ENCODE data around the gene SLC5A9.

SLC5A9 gene

GRCh38 chr1:48227165-48228013 lies 4.9 kb downstream of the SLC5A9 start:
- no peak for DNase-seq (ENCODE audit: insufficient read length)
- FAIRE-seq: peak; percentile 57
- TF ChIP-seq POLR2AphosphoS5 (IDR thresholded peaks at IDR 0.05; ENCODE audit: low read depth, low read length) (no peak), TAF1 (IDR thresholded peaks at IDR 0.05; ENCODE audit: borderline replicate concordance, low read depth, low read length) (no peak), POLR2A (IDR thresholded peaks at IDR 0.05; ENCODE audit: low read depth, low read length) (no peak)

DNA sequence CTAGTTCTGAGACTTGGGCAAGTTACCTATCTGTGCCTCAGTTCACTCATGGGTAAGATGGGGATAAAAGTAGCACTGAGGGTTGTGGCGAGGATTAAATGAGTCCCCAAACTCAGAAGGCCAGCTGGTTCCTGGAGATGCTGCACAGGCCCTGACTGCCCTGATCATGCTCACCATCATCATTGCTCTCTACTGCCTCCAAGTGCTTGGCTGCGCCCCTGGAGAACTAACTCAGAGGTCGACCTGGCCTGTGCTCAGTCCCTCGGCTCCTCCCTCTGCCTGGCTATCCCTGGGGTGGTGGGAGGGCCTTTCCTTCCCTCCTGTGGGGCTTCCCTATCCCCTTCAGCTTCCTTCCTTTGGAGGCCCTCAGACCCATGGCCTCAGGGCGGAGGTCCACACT lies 5.6 kb downstream of the SLC5A9 start:
- DNase-seq (ENCODE audit: insufficient read length): no peak
- TF ChIP-seq TAF1 (IDR thresholded peaks at IDR 0.05; ENCODE audit: borderline replicate concordance, low read depth, low read length) (no peak), POLR2A (IDR thresholded peaks at IDR 0.05; ENCODE audit: low read depth, low read length) (no peak), POLR2AphosphoS5 (IDR thresholded peaks at IDR 0.05; ENCODE audit: low read depth, low read length) (no peak)
- no peak for FAIRE-seq

DNA sequence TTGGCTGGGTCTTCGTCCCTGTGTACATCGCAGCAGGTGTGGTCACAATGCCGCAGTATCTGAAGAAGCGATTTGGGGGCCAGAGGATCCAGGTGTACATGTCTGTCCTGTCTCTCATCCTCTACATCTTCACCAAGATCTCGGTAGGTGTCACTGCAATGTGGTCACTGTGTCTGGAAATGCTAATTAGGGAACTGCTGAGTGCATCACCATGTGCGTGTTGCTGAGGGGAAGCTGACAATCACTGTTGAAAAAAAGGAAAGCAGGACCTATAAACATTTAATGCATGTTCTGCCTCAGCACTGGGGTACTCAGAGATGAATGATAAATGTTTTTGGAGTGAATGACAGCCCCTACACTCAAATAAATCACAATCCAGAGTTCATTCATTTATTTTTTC lies 6.8 kb downstream of the SLC5A9 start:
- FAIRE-seq (no peak), DNase-seq (ENCODE audit: insufficient read length) (no peak)
- TF ChIP-seq POLR2A (IDR thresholded peaks at IDR 0.05; ENCODE audit: low read depth, low read length) (no peak), TAF1 (IDR thresholded peaks at IDR 0.05; ENCODE audit: borderline replicate concordance, low read depth, low read length) (no peak), POLR2AphosphoS5 (IDR thresholded peaks at IDR 0.05; ENCODE audit: low read depth, low read length) (no peak)

GRCh38 chr1:48230236-48230635 lies 7.7 kb downstream of the SLC5A9 start:
- TF ChIP-seq TAF1 (IDR thresholded peaks at IDR 0.05; ENCODE audit: borderline replicate concordance, low read depth, low read length): no peak
- TF ChIP-seq POLR2AphosphoS5 (IDR thresholded peaks at IDR 0.05; ENCODE audit: low read depth, low read length): no peak
- no peak for TF ChIP-seq POLR2A (IDR thresholded peaks at IDR 0.05; ENCODE audit: low read depth, low read length)
- FAIRE-seq (no peak), DNase-seq (ENCODE audit: insufficient read length) (no peak)

GRCh38 chr1:48232722-48233121 lies 10.2 kb downstream of the SLC5A9 start:
- no peak for DNase-seq (ENCODE audit: insufficient read length)
- TF ChIP-seq TAF1 (IDR thresholded peaks at IDR 0.05; ENCODE audit: borderline replicate concordance, low read depth, low read length) (no peak), POLR2A (IDR thresholded peaks at IDR 0.05; ENCODE audit: low read depth, low read length) (no peak), POLR2AphosphoS5 (IDR thresholded peaks at IDR 0.05; ENCODE audit: low read depth, low read length) (no peak)
- no peak for FAIRE-seq

DNA sequence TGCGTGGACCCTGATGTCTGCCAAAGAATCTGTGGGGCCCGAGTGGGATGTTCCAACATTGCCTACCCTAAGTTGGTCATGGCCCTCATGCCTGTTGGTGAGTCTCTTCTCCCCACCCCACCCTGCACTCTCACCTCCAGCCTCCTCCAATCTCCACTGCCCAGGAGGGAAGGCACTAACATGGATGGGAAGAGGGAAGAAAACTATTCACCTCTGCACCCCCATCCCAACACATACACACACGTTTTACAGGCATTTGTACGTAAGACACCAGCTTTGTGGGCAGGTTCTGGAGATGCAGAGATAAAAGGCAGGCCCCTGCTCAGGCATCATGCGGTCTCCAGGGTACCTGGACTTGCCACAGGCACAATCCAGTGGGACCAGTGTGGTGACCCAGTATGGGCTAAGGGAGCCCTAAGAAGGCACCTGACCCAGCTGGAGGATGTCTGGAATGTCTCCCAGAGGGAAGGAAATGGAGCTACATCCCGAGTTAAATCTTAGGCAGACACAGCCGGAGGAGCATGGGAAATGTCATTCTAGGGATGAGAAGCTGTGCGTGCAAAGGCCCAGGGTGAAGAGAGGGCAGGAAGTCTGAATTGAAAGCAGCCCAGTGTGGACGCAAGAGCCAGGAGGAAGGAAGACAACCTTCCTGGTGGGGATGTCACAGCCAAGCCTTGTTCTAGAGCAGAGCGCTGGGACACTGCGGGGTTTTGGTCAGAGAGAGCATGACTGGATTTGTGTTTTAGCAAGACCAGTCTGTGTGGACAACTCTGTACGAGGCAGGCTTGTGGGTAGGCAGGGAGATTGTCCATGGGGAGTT lies 11.4 kb downstream of the SLC5A9 start:
- TF ChIP-seq TAF1 (IDR thresholded peaks at IDR 0.05; ENCODE audit: borderline replicate concordance, low read depth, low read length) (no peak), POLR2AphosphoS5 (IDR thresholded peaks at IDR 0.05; ENCODE audit: low read depth, low read length) (no peak), POLR2A (IDR thresholded peaks at IDR 0.05; ENCODE audit: low read depth, low read length) (no peak)
- no peak for FAIRE-seq
- no peak for DNase-seq (ENCODE audit: insufficient read length)

DNA sequence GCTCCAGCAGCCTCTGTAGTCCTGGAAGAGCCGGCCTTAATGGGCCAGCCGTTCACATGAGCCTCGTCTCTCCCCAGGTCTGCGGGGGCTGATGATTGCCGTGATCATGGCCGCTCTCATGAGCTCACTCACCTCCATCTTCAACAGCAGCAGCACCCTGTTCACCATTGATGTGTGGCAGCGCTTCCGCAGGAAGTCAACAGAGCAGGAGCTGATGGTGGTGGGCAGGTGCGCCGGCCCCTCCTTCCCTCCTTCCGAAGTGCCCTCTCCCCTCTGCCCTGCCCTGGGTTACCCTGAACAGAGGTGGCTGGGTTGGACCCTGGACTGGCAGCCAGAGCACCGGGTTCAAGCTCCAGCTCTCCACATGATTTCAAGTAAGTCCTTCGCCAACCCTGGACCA lies 13.1 kb downstream of the SLC5A9 start:
- DNase-seq (ENCODE audit: insufficient read length) (no peak), FAIRE-seq (no peak)
- no peak for TF ChIP-seq POLR2AphosphoS5 (IDR thresholded peaks at IDR 0.05; ENCODE audit: low read depth, low read length)
- no peak for TF ChIP-seq POLR2A (IDR thresholded peaks at IDR 0.05; ENCODE audit: low read depth, low read length)
- no peak for TF ChIP-seq TAF1 (IDR thresholded peaks at IDR 0.05; ENCODE audit: borderline replicate concordance, low read depth, low read length)

DNA sequence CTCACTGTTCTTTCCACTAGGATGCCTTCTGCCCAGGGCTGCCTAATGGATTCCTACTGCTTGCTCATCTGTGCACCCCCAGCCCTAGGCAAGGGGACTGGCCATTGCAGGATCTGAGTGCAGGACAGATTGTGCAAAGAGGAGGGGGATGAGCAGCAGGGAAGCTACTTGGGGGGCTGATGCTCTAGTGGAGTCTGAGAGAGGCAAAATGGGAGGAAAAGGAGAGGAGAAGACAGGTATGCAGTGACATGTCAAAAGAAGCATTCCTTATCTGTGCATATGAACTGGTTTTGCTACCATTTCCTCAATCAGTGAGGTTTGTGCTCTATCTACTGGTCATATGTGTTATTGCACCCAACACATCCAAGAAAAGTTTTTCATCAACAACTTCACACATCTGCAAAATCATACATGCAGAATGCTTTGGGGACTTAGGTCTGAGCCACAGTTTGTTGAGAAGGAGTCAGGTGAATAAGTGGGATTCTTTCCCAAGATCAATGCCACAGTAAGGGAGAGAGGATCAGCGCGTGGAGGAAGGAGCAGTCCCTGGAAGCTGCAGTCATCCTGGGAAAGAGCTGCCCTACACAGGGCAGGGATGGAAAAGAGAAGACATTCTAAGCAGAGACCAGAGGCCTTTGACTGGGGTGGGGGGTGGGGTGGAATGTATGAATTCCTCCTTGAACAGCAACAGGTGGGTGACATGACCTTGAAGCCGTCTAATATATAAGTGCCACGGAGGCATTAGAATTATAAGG lies 14.4 kb downstream of the SLC5A9 start:
- no peak for TF ChIP-seq POLR2A (IDR thresholded peaks at IDR 0.05; ENCODE audit: low read depth, low read length)
- TF ChIP-seq TAF1 (IDR thresholded peaks at IDR 0.05; ENCODE audit: borderline replicate concordance, low read depth, low read length): no peak
- no peak for TF ChIP-seq POLR2AphosphoS5 (IDR thresholded peaks at IDR 0.05; ENCODE audit: low read depth, low read length)
- FAIRE-seq: peak; percentile 62
- DNase-seq (ENCODE audit: insufficient read length): no peak

- no peak for TF ChIP-seq POLR2AphosphoS5 (IDR thresholded peaks at IDR 0.05; ENCODE audit: low read depth, low read length)
- no peak for TF ChIP-seq POLR2A (IDR thresholded peaks at IDR 0.05; ENCODE audit: low read depth, low read length)
- TF ChIP-seq TAF1 (IDR thresholded peaks at IDR 0.05; ENCODE audit: borderline replicate concordance, low read depth, low read length): no peak
- FAIRE-seq: no peak
These were observed 19.7 kb downstream of the SLC5A9 start for GRCh38 chr1:48242141-48242736.

DNA sequence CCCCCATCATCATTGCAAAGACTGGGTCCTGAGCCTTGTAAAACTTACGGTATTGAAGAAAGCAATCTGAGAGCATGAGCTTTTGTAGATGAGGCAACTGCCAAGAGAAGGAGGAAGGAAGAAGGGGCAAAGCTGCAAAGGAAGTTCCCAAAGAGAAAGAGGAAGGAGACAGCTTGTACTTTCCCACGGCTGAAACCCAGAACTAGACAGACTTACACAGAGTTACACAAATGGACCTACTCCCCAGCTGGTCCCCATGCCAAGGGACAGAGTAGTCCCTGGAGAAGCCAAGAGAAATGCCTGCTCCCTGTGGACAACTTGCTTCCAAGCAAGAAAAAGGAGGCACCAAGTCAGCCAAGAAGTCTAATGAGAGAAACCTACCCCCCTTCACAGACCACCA lies 22.6 kb downstream of the SLC5A9 start:
- FAIRE-seq: no peak
- TF ChIP-seq POLR2AphosphoS5 (IDR thresholded peaks at IDR 0.05; ENCODE audit: low read depth, low read length): no peak
- TF ChIP-seq POLR2A (IDR thresholded peaks at IDR 0.05; ENCODE audit: low read depth, low read length): no peak
- TF ChIP-seq TAF1 (IDR thresholded peaks at IDR 0.05; ENCODE audit: borderline replicate concordance, low read depth, low read length): no peak
- DNase-seq (ENCODE audit: insufficient read length): no peak

More at GRCh38 chr1:48242141-48242736, 19.7 kb downstream of the SLC5A9 start:
- no peak for DNase-seq (ENCODE audit: insufficient read length)

DNA sequence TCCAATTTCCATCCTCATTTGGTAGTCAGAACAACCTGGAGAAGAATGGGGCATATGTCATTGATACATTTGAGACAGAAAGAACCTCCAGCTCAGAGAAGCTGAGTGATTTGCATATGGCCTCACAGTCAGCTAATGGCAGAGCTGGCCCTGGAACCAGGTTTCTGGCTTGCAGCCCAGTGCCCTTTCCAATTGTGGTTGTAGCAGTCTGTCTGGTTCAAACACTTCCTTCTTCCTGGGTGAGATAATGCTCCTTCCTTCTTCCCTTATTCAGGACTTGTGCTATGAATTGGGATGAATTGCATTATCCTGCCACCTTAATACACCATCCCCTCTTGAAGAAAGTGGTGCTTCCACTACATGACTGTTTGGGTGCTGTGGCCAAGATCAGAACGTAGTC lies 24.2 kb downstream of the SLC5A9 start:
- no peak for DNase-seq (ENCODE audit: insufficient read length)

More for the DNA sequence above, 24.2 kb downstream of the SLC5A9 start:
- FAIRE-seq: no peak
- no peak for TF ChIP-seq TAF1 (IDR thresholded peaks at IDR 0.05; ENCODE audit: borderline replicate concordance, low read depth, low read length)
- no peak for TF ChIP-seq POLR2A (IDR thresholded peaks at IDR 0.05; ENCODE audit: low read depth, low read length)
- TF ChIP-seq POLR2AphosphoS5 (IDR thresholded peaks at IDR 0.05; ENCODE audit: low read depth, low read length): no peak
